GM23248 (cell line): ENCODE data around the gene ENAH.

Source experiments
- EZH2 ChIP-seq: fragments of 200-600 bp; sonication (generic); IDR thresholded peaks from 2 replicates; pipeline ENCODE4 v1.6.1; 2018; ENCODE audit warnings: antibody characterized with exemption, mild to moderate bottlenecking; ENCODE audit not compliant: insufficient read depth, poor library complexity, severe bottlenecking
- EZH2phosphoT487 ChIP-seq: fragments of 200-600 bp; sonication (generic); IDR thresholded peaks from 2 replicates; pipeline ENCODE4 v1.6.1; 2018; ENCODE audit warnings: antibody characterized with exemption, moderate library complexity, mild to moderate bottlenecking, low read depth; ENCODE audit not compliant: insufficient read depth

- TF ChIP-seq EZH2phosphoT487: no peak
- no peak for TF ChIP-seq EZH2
These were observed 56.9 kb downstream of the ENAH start for GRCh38 chr1:225595974-225596551.
